Ishikawa (cell line): ENCODE measurements around the gene AGMO.

ENCODE experiments used
- CEBPB ChIP-seq: IDR thresholded peaks from 2 replicates; pipeline ENCODE4 v1.6.1; 2012
- CREB1 ChIP-seq: IDR thresholded peaks from 2 replicates; pipeline ENCODE4 v1.6.1; 2012; ENCODE audit warnings: low read depth
- EP300 ChIP-seq: IDR thresholded peaks from 2 replicates; pipeline ENCODE4 v1.6.1; 2012; ENCODE audit warnings: borderline replicate concordance
- FOXM1 ChIP-seq: IDR thresholded peaks from 2 replicates; pipeline ENCODE4 v1.6.1; 2012; ENCODE audit warnings: low read depth, borderline replicate concordance
- NFIC ChIP-seq: IDR thresholded peaks from 2 replicates; pipeline ENCODE4 v1.6.1; 2012
- RAD21 ChIP-seq: IDR thresholded peaks from 2 replicates; pipeline ENCODE4 v1.6.1; 2012; ENCODE audit warnings: low read depth
- TAF1 ChIP-seq: IDR thresholded peaks from 2 replicates; pipeline ENCODE4 v1.6.1; 2012; ENCODE audit warnings: low read depth, mild to moderate bottlenecking
- TCF12 ChIP-seq: IDR thresholded peaks from 2 replicates; pipeline ENCODE4 v1.6.1; 2012; ENCODE audit warnings: low read depth
- YY1 ChIP-seq: IDR thresholded peaks from 2 replicates; pipeline ENCODE4 v1.6.1; 2012; ENCODE audit warnings: low read depth
- ZBTB7A ChIP-seq: IDR thresholded peaks from 2 replicates; pipeline ENCODE4 v1.6.1; 2012; ENCODE audit warnings: low read depth
- TF ChIP-seq, protein P1 (sequence below): IDR thresholded peaks from 2 replicates; pipeline ENCODE4 v1.6.1; 2012; ENCODE audit warnings: low read depth, mild to moderate bottlenecking
- TF ChIP-seq, protein P2 (sequence below): IDR thresholded peaks from 2 replicates; pipeline ENCODE4 v1.6.1; 2012

DNA sequence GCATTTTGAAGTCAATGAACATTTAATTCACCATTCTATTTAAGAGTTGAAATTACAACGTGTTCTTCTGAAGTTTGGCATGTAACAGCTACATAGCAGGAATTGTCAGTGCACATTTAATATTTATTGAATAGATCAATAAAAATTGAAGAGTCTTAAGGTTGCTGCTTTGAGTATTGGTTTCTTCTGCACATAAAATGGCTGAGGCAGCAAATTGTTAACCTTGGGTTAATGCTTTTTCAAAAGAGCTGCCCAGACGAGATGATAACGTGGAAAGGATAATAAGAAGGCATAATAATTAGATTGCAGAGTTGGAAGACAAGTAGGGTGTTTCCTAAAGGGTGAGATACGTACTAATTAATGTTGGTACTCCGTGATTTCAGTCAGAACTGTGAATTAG, 203.7 kb downstream of the AGMO start:
- TF ChIP-seq, protein P1, sequence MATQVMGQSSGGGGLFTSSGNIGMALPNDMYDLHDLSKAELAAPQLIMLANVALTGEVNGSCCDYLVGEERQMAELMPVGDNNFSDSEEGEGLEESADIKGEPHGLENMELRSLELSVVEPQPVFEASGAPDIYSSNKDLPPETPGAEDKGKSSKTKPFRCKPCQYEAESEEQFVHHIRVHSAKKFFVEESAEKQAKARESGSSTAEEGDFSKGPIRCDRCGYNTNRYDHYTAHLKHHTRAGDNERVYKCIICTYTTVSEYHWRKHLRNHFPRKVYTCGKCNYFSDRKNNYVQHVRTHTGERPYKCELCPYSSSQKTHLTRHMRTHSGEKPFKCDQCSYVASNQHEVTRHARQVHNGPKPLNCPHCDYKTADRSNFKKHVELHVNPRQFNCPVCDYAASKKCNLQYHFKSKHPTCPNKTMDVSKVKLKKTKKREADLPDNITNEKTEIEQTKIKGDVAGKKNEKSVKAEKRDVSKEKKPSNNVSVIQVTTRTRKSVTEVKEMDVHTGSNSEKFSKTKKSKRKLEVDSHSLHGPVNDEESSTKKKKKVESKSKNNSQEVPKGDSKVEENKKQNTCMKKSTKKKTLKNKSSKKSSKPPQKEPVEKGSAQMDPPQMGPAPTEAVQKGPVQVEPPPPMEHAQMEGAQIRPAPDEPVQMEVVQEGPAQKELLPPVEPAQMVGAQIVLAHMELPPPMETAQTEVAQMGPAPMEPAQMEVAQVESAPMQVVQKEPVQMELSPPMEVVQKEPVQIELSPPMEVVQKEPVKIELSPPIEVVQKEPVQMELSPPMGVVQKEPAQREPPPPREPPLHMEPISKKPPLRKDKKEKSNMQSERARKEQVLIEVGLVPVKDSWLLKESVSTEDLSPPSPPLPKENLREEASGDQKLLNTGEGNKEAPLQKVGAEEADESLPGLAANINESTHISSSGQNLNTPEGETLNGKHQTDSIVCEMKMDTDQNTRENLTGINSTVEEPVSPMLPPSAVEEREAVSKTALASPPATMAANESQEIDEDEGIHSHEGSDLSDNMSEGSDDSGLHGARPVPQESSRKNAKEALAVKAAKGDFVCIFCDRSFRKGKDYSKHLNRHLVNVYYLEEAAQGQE: no peak
- TF ChIP-seq RAD21 (no peak), YY1 (no peak), ZBTB7A (no peak), EP300 (no peak), CEBPB (no peak), TCF12 (no peak), FOXM1 (no peak), NFIC (no peak), CREB1 (no peak), TAF1 (no peak)
- TF ChIP-seq, protein P2, sequence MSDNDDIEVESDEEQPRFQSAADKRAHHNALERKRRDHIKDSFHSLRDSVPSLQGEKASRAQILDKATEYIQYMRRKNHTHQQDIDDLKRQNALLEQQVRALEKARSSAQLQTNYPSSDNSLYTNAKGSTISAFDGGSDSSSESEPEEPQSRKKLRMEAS: no peak
